ENCODE measurements around the gene ZIC2.

- no peak for TF ChIP-seq CTCF (IDR thresholded peaks at IDR 0.05)
- TF ChIP-seq POLR2A (IDR thresholded peaks at IDR 0.05), result no peak
Observed at GRCh38 chr13:99977334-99977911, 4.2 kb upstream of the ZIC2 start.
